IMR-90 (cell line): ENCODE measurements around the gene BRIP1. TPM values are rescaled to one million over a fixed set of nuclear protein-coding genes. Genes with fewer than 3 reads are reported as not detected.

Experiments used
- ATAC-seq: fragments of 200-7000 bp; cut with Tn5 transposase; 2 replicates; pipeline ENCODE4 v1.9.1; 2020; ENCODE audit warnings: low read depth, mild to moderate bottlenecking, moderate library complexity
- BruUV-seq: library from RNA; stranded (reverse); fragments of 400-500 nt; replicated peaks from 2 replicates; lab custom pipeline; 2021; lab: Mats Ljungman, UMichigan
- CTCF ChIA-PET: fragments of 300-600 bp; formaldehyde crosslinking; extraction: SDS; loops from one replicate; lab custom pipeline; 2021; ENCODE audit warnings: antibody characterized with exemption; lab: Yijun Ruan, JAX
- POLR2A ChIA-PET: fragments of 300-600 bp; sonication (Branson Sonifier 250); formaldehyde crosslinking; loops from one replicate; lab custom pipeline; 2022; ENCODE audit warnings: antibody characterized with exemption; ENCODE audit not compliant: unreplicated experiment; lab: Charles Lee
- DNase-seq: peaks from one replicate; pipeline ENCODE4 v3.0.0; 2013
- H2AFZ ChIP-seq: replicated peaks from 2 replicates; pipeline ENCODE3; 2013; ENCODE audit warnings: low read length, mild to moderate bottlenecking; ENCODE audit not compliant: poor library complexity
- H2AK5ac ChIP-seq: 2 replicates; pipeline ENCODE4 v1.6.1; 2013; ENCODE audit warnings: low read depth, low read length, inconsistent platforms
- H2AK9ac ChIP-seq: replicated peaks from 2 replicates; pipeline ENCODE3; 2013; ENCODE audit warnings: mild to moderate bottlenecking, low read depth, low read length, moderate library complexity; ENCODE audit not compliant: poor library complexity
- H2BK120ac ChIP-seq: 2 replicates; pipeline ENCODE4 v1.6.1; 2013; ENCODE audit warnings: low read depth, low read length, inconsistent platforms
- H2BK15ac ChIP-seq: 3 replicates; pipeline ENCODE4 v1.6.1; 2013; ENCODE audit warnings: low read depth, low read length, inconsistent platforms
- H2BK20ac ChIP-seq: 2 replicates; pipeline ENCODE4 v1.6.1; 2013; ENCODE audit warnings: low read depth, mild to moderate bottlenecking, inconsistent platforms, low read length, moderate library complexity
- H2BK5ac ChIP-seq: 2 replicates; pipeline ENCODE4 v1.6.1; 2013; ENCODE audit warnings: mild to moderate bottlenecking, low read depth, low read length, inconsistent platforms; ENCODE audit not compliant: poor library complexity, severe bottlenecking
- H3K14ac ChIP-seq: replicated peaks from 2 replicates; pipeline ENCODE4 v1.6.1; 2013; ENCODE audit warnings: low read depth, low read length, inconsistent platforms
- H3K18ac ChIP-seq: 2 replicates; pipeline ENCODE4 v1.6.1; 2013; ENCODE audit warnings: low read depth, low read length, control low read depth
- H3K23ac ChIP-seq: 2 replicates; pipeline ENCODE4 v1.6.1; 2013; ENCODE audit warnings: low read depth, low read length, inconsistent platforms
- H3K27ac ChIP-seq: 2 replicates; pipeline ENCODE4 v1.5.1; 2013; ENCODE audit warnings: mild to moderate bottlenecking, control low read depth, low read length; ENCODE audit not compliant: insufficient read depth
- H3K27me3 ChIP-seq: 2 replicates; pipeline ENCODE4 v1.6.1; 2013; ENCODE audit warnings: low read length; ENCODE audit not compliant: control insufficient read depth, insufficient read depth
- H3K36me3 ChIP-seq: 2 replicates; pipeline ENCODE4 v1.6.1; 2013; ENCODE audit warnings: low read length, mixed read lengths; ENCODE audit not compliant: control insufficient read depth, insufficient read depth
- H3K4ac ChIP-seq: 2 replicates; pipeline ENCODE4 v1.6.1; 2013; ENCODE audit warnings: low read depth, low read length, inconsistent platforms
- H3K4me1 ChIP-seq: 2 replicates; pipeline ENCODE4 v1.6.1; 2013; ENCODE audit warnings: low read length, mixed read lengths; ENCODE audit not compliant: control insufficient read depth, insufficient read depth
- H3K4me2 ChIP-seq: 2 replicates; pipeline ENCODE4 v1.6.1; 2013; ENCODE audit warnings: low read depth, mild to moderate bottlenecking, control low read depth, low read length, moderate library complexity
- H3K4me3 ChIP-seq: 2 replicates; pipeline ENCODE4 v1.5.1; 2013; ENCODE audit warnings: low read depth, mild to moderate bottlenecking, control low read depth, low read length, moderate library complexity; ENCODE audit not compliant: insufficient read depth
- H3K56ac ChIP-seq: 2 replicates; pipeline ENCODE4 v1.6.1; 2013; ENCODE audit warnings: low read length, inconsistent platforms; ENCODE audit not compliant: insufficient read depth; ENCODE audit errors: extremely low read depth
- H3K79me1 ChIP-seq, 2 experiments: 2 replicates each; pipeline ENCODE4 v1.6.1; 2013; ENCODE audit warnings: low read length in 2 of 2, inconsistent platforms in 1 of 2, low read depth in 1 of 2
- H3K9ac ChIP-seq: 2 replicates; pipeline ENCODE4 v1.6.1; 2013; ENCODE audit warnings: low read depth, low read length, control low read depth
- H3K9me1 ChIP-seq: 2 replicates; pipeline ENCODE4 v1.6.1; 2013; ENCODE audit warnings: low read length, inconsistent platforms; ENCODE audit not compliant: insufficient read depth
- H3K9me3 ChIP-seq: 2 replicates; pipeline ENCODE4 v1.6.1; 2013; ENCODE audit warnings: low read length; ENCODE audit not compliant: control insufficient read depth, insufficient read depth
- H4K20me1 ChIP-seq: 2 replicates; pipeline ENCODE4 v1.6.1; 2013; ENCODE audit warnings: low read length, inconsistent platforms; ENCODE audit not compliant: insufficient read depth
- H4K5ac ChIP-seq: 2 replicates; pipeline ENCODE4 v1.6.1; 2013; ENCODE audit warnings: mild to moderate bottlenecking, low read depth, low read length, control low read depth
- H4K8ac ChIP-seq, 2 experiments: 2 replicates each; pipeline ENCODE4 v1.6.1; 2013; ENCODE audit warnings: low read depth in 2 of 2, low read length in 2 of 2, control low read depth in 1 of 2, inconsistent platforms in 1 of 2
- H4K91ac ChIP-seq: 2 replicates; pipeline ENCODE4 v1.6.1; 2013; ENCODE audit warnings: low read depth, low read length, inconsistent platforms; ENCODE audit not compliant: insufficient read depth
- BHLHE40 ChIP-seq: fragments of 150-350 bp; IDR thresholded peaks from 2 replicates; pipeline ENCODE4 v1.6.1; 2016; ENCODE audit warnings: mild to moderate bottlenecking, low read depth, low read length
- CEBPB ChIP-seq: IDR thresholded peaks from 2 replicates; pipeline ENCODE4 v1.6.1; 2012; ENCODE audit warnings: low read depth, low read length, improper control_type of control experiment
- CHD1 ChIP-seq: IDR thresholded peaks from 2 replicates; pipeline ENCODE4 v1.6.1; 2012; ENCODE audit warnings: low read depth, low read length, improper control_type of control experiment
- CTCF ChIP-seq: conservative IDR thresholded peaks from 2 replicates; pipeline ENCODE4 v1.5.1; 2012; ENCODE audit warnings: mild to moderate bottlenecking, low read depth, low read length, improper control_type of control experiment
- ELK1 ChIP-seq: fragments of 150-350 bp; IDR thresholded peaks from 2 replicates; pipeline ENCODE4 v1.6.1; 2016; ENCODE audit warnings: low read depth, mild to moderate bottlenecking, low read length, moderate library complexity, borderline replicate concordance
- FOS ChIP-seq: fragments of 150-350 bp; IDR thresholded peaks from 2 replicates; pipeline ENCODE4 v1.6.1; 2016; ENCODE audit warnings: low read depth, low read length
- MAFK ChIP-seq: IDR thresholded peaks from 2 replicates; pipeline ENCODE4 v1.6.1; 2012; ENCODE audit warnings: low read depth, low read length, improper control_type of control experiment
- MAZ ChIP-seq: IDR thresholded peaks from 2 replicates; pipeline ENCODE4 v1.6.1; 2012; ENCODE audit warnings: low read depth, mild to moderate bottlenecking, low read length, improper control_type of control experiment, moderate library complexity, borderline replicate concordance
- MXI1 ChIP-seq: IDR thresholded peaks from 2 replicates; pipeline ENCODE4 v1.6.1; 2012; ENCODE audit warnings: low read depth, mild to moderate bottlenecking, low read length, moderate library complexity, borderline replicate concordance
- NFE2L2 ChIP-seq: fragments of 150-350 bp; IDR thresholded peaks from 2 replicates; pipeline ENCODE4 v1.6.1; 2016; ENCODE audit warnings: low read depth, mild to moderate bottlenecking, low read length
- POLR2A ChIP-seq: IDR thresholded peaks from 2 replicates; pipeline ENCODE4 v1.6.1; 2012; ENCODE audit warnings: mild to moderate bottlenecking, low read depth, low read length
- RAD21 ChIP-seq: IDR thresholded peaks from 2 replicates; pipeline ENCODE4 v1.6.1; 2012; ENCODE audit warnings: low read length, improper control_type of control experiment
- RCOR1 ChIP-seq: IDR thresholded peaks from 2 replicates; pipeline ENCODE4 v1.6.1; 2012; ENCODE audit warnings: mild to moderate bottlenecking, low read length, improper control_type of control experiment; ENCODE audit not compliant: insufficient replicate concordance
- RFX5 ChIP-seq: IDR thresholded peaks from 2 replicates; pipeline ENCODE4 v1.8.0; 2012; ENCODE audit warnings: low read depth, mild to moderate bottlenecking, low read length, moderate library complexity
- SMC3 ChIP-seq: fragments of 150-350 bp; IDR thresholded peaks from 2 replicates; pipeline ENCODE4 v1.6.1; 2016; ENCODE audit warnings: low read depth, mild to moderate bottlenecking, antibody characterized with exemption, low read length, moderate library complexity
- USF2 ChIP-seq: fragments of 150-350 bp; IDR thresholded peaks from 2 replicates; pipeline ENCODE4 v1.6.1; 2017; ENCODE audit warnings: mild to moderate bottlenecking, antibody characterized with exemption, low read length, low read depth
- WGBS, 2 experiments: methylation state at CpG; one replicate each; pipeline versions ENCODE4 v1.1.5 to v1.1.7; 2013; ENCODE audit warnings: missing lambda C conversion rate in 2 of 2; ENCODE audit not compliant: insufficient read length in 1 of 2; ENCODE audit errors: extremely low coverage in 2 of 2; 5-methylcytosine and 5-hydroxymethylcytosine counted together
- dilution Hi-C: fragments of 300-500 bp; cut with HindIII; formaldehyde crosslinking; loops from one replicate; pipeline ENCODE4 v1.14.3; 2018; ENCODE audit warnings: low sequenced_read_pairs; ENCODE audit not compliant: unreplicated experiment
- in situ Hi-C: fragments of 300-500 bp; cut with MboI; formaldehyde crosslinking; loops from 3 replicates; pipeline ENCODE4 v1.14.3; 2019; ENCODE audit warnings: low sequenced_read_pairs, inconsistent platforms, mixed read lengths
- intact Hi-C: fragments of 100-400 bp; cut with micrococcal nuclease; formaldehyde crosslinking; loops from 2 replicates; pipeline ENCODE4 v1.10.0; 2022
- polyA plus RNA-seq, 3 experiments: library from polyadenylated mRNA; depleted of rRNA; stranded (reverse); fragments of >200 nt; gene quantifications; 2 replicates each; pipeline ENCODE4 v1.2.3, GENCODE V29; 2012; ENCODE audit warnings: low replicate concordance in 1 of 3
- total RNA-seq: library from RNA; depleted of rRNA; stranded (reverse); fragments of >200 nt; gene quantifications from 2 replicates; pipeline ENCODE4 v1.2.3, GENCODE V29; 2012

BRIP1 gene
- total and polyA plus RNA-seq, 2 of the 4 experiments (the other 2 are of a cell fraction), result 6.1 to 19.7 TPM

GRCh38 chr17:61783120-61783519 lies 80.2 kb downstream of the BRIP1 start:
- no peak overlapping the region for H3K9ac ChIP-seq
- dilution Hi-C loops, result no loop called here
- no peak overlapping the region for H2AFZ ChIP-seq
- ChIA-PET POLR2A (no interaction called here), CTCF (no interaction called here)
- H3K79me1 ChIP-seq, result peaks cover 0 to 2% of the 10 kb centered on the region in 2 experiments; a peak in 2 of 4 replicates
- WGBS, 2 experiments, result no CpG with 5 or more reads among the region's 1 CpG
- H3K9me3 ChIP-seq, result no peaks in the 10 kb centered on the region
- no peak overlapping the region for H2BK120ac ChIP-seq
- no peak overlapping the region for H3K4me2 ChIP-seq
- no peaks in the 10 kb centered on the region for H4K20me1 ChIP-seq
- in situ Hi-C loops, result no loop called here
- no peak overlapping the region for H2BK5ac ChIP-seq
- DNase-seq (no peak), ATAC-seq (no peak)
- H4K5ac ChIP-seq, result no peak overlapping the region
- H4K91ac ChIP-seq, result no peak overlapping the region
- no peak overlapping the region for H2AK5ac ChIP-seq
- TF ChIP-seq BHLHE40 (no peak), MAFK (no peak), FOS (no peak), USF2 (no peak), ELK1 (no peak), CTCF (no peak), NFE2L2 (no peak), RCOR1 (no peak), RAD21 (no peak), MAZ (no peak), SMC3 (no peak), RFX5 (no peak), POLR2A (no peak), MXI1 (no peak), CHD1 (no peak), CEBPB (no peak)
- no peaks in the 10 kb centered on the region for H3K4me1 ChIP-seq
- H3K9me1 ChIP-seq, result no peaks in the 10 kb centered on the region
- BruUV-seq, result no TSS peak
- no peak overlapping the region for H3K14ac ChIP-seq
- no peak overlapping the region for H4K8ac ChIP-seq
- H3K4ac ChIP-seq, result no peak overlapping the region
- H3K56ac ChIP-seq, result no peak overlapping the region
- H2BK20ac ChIP-seq, result no peak overlapping the region
- H3K23ac ChIP-seq, result no peak overlapping the region
- H3K18ac ChIP-seq, result no peak overlapping the region
- intact Hi-C loops, result no loop called here
- H2BK15ac ChIP-seq, result no peak overlapping the region
- no peaks in the 10 kb centered on the region for H3K27me3 ChIP-seq
- H3K27ac ChIP-seq, result no peak overlapping the region
- no peak overlapping the region for H2AK9ac ChIP-seq
- no peaks in the 10 kb centered on the region for H3K36me3 ChIP-seq
- no peak overlapping the region for H3K4me3 ChIP-seq
